Mammary epithelial cell (primary cell): ENCODE data around the gene VKORC1L1.

Experiments
- CTCF ChIP-seq, 2 donors: IDR thresholded peaks in 1 of 2; conservative IDR thresholded peaks in 1 of 2; 2 replicates each; pipeline ENCODE4 v1.5.1; 2011 to 2012; ENCODE audit warnings: inconsistent platforms in 2 of 2, low read length in 2 of 2, mild to moderate bottlenecking in 2 of 2, control low read depth in 1 of 2, low read depth in 1 of 2; ENCODE audit not compliant: insufficient read depth in 1 of 2; ENCODE audit errors: extremely low read depth in 1 of 2
- EZH2 ChIP-seq: IDR thresholded peaks from 2 replicates; pipeline ENCODE4 v1.6.1; 2012; ENCODE audit warnings: low read length, inconsistent platforms, borderline replicate concordance

DNA sequence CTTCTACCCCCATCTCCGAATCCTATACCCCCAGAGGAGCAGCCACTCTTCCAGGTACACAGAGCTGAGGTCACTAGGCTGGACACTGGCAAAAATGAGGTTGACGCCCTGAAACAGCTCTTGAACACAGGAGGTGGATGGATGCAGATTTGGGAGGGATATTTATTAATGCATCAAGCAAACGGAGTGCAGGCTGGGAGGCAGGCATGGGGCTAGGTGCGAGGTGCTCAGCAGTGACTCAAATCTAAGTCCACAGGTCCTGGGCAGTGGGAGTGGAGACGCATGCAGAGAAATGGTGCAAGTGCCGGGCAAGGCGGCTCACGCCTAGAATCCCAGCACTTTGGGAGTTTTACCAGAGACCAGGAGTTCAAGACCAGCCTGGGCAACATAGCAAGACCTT lies 98.1 kb downstream of the VKORC1L1 start:
- TF ChIP-seq CTCF (conservative IDR thresholded peaks at IDR 0.05 in 1 of 2, IDR thresholded peaks at IDR 0.05 in 1 of 2; ENCODE audit: extremely low read depth in 1 of 2, insufficient read depth in 1 of 2, low read depth in 1 of 2, low read length in 2 of 2), result no peak
- no peak for TF ChIP-seq EZH2
